Dermis microvascular lymphatic vessel endothelial cell (primary cell): ENCODE measurements around the gene DEFB114. TPM values are rescaled to one million over a fixed set of nuclear protein-coding genes. Genes with fewer than 3 reads are reported as not detected.
"Not testable (repeated sequence)": the region's sequence is repeated elsewhere in the genome, so short reads cannot be mapped to it uniquely, and the experiment has no call there.

Experiments used
- DNase-seq, 2 donors: peaks; one replicate each; pipeline versions ENCODE4 v3.0.0 to v3.0.0-alpha.2; 2010; ENCODE audit warnings: low read depth in 2 of 2
- total RNA-seq: library from RNA; depleted of rRNA; stranded (reverse); fragments of >200 nt; gene quantifications from 2 replicates; pipeline ENCODE4 v1.2.1, GENCODE V29; 2014

The DEFB114 gene, protein sequence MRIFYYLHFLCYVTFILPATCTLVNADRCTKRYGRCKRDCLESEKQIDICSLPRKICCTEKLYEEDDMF
- total RNA-seq = not detected in 2 replicates

DNA sequence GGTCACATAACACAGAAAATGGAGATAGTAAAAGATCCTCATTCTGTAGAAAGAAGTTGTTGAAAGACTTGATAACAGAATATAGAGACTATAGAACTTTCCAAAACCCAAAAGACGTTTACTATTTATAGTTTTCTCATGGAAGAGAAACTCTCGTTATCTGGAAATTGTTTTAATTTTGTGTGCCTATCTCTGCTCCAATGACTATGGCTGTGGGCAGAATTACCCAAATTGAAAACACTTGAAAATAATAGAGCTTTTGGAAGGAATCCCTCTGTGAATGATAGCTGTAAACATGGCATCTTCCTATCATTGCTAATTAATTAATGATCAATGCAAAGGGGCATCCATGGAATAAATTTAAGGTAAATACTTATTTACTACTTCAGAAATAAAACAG is at the start of gene DEFB114:
DEFB114 (minus strand) TSS at position 101 of the 400 bp plus-strand sequence; CDS start at position 42, 59 bp downstream.
- no peak for DNase-seq

DNA sequence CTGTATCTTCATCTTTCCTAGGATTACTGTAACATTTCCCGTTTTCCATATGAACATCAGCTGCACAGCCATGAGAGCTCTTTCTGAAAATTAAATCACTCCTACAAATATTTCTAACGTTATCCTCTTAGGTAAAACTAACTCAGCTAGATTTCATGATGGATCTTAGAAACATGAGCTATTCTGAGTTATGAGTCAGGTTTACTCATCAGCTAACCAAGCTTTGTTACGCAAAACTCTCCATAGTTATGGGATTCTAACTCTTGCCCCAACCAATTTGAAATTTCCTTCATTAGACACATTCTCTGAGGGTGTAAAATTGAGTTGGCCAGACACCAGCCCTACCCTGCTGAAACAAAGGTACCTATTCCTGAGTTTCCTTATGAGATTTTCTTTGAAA is 43.9 kb upstream of the DEFB114 start:
- DNase-seq = no peak

DNA sequence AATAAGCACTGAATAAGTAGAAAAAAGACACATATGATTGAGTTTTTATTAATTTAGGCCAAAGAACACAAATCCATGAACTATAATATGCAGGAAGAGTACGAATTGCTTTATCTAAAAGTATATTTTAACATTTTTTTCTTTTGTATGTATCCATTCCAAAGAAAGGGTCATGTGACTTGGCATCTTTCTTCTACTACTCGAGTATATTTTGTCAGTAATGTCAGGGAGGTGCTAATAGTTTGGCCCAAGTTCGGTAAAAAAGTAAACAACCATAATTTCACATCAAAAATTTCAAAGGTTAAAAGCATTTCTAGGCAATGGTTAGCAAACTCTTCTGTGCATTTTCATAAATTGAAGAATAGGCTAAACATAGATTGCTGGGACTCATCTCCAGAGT is 39.2 kb upstream of the DEFB114 start:
- DNase-seq = no peak

DNA sequence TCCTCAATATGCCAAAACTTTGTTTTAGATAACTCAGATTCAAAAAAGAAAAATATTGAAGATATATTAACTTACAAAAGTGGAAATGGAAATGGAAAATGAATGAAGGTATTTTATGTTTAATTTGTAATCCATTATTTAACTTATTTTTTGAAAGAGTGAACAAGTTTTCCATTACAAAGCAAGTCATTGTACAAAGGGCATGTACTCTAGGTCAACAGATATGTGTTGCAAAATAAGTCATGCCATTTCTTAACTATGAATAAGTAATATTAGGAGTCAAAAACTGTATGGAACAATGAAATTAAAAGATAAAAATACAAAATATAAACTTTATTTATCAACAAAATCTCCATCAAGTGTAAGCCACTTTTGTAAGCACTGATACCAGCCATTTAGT is 31.3 kb upstream of the DEFB114 start:
- DNase-seq = no peak

DNA sequence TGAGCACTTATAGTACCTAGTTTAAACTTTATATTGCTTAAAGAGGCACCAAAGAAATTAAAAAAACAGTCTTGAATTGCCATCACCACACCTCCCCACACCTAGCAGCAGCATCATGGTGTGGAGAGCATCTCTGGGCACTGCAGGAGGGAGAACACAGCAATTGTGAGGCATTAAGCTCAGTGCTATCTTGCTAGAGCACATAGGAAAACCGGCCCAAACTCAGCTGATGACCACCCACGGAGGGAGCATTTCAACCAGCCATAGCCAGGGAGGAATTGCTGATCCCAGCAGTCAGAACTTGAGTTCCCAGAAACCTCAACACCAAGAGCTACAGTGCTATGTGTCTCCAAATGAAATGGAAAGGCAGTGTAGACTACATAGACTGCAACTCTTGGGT is 24.9 kb upstream of the DEFB114 start:
- DNase-seq = no peak

- no peak for DNase-seq
These were observed 23.8 kb upstream of the DEFB114 start for GRCh38 chr6:49987749-49988148.

DNA sequence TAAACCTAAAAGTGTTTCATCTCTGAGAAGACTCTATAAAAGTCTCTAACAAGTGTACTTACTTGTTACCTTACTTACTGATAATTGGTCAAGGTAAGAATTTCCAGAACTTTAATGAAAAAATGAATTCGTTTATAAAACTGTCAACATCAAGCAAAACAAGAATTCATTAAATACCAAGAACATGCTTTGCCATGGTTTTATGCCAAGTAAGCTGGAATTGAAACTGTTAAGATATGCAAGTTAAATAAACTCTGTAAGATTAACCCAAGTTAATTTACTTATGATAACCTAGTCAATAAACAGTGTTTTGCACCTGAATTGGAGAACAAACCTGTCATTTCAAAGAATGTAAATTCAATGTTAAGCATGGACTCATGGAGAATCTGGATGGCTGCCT is 22.6 kb upstream of the DEFB114 start:
- no peak for DNase-seq

DNA sequence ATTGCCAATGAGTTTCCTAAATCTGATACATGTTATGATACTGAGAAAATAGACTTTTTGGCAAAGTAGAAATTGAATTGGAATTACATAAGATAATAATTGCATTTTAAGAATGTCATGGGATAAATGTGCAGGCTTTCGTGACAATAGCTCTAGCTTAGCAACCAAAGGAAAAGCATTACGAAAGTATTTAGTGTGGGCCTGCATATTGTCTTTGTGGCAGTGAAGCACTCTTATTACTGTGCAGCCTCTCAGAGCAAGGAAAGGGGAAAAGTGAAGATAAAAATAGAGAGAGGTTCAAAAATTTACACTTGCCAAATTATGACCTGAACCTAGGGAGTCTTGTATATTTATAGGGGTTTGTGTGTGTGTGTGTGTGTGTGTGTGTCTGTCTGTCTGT is 18.1 kb upstream of the DEFB114 start:
- DNase-seq = no peak

DNA sequence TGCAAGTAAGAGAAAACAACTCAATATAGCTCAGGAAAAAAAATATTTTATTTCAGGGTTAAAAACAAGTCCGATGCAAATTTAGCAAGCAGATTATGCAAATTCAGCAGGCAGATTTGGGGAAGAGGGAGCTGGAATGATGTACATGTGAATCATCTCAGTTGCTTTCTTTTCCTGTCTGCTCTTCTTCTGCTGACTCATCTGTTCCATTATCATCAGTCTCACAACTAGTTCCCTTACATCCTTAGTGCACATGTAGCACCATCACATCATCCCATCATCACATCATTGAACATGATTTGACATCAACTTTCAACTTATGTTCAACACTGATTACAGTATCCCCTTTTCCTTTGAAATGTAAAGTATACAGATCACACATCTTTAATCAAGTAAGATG is 16.9 kb upstream of the DEFB114 start:
- DNase-seq = no peak

DNA sequence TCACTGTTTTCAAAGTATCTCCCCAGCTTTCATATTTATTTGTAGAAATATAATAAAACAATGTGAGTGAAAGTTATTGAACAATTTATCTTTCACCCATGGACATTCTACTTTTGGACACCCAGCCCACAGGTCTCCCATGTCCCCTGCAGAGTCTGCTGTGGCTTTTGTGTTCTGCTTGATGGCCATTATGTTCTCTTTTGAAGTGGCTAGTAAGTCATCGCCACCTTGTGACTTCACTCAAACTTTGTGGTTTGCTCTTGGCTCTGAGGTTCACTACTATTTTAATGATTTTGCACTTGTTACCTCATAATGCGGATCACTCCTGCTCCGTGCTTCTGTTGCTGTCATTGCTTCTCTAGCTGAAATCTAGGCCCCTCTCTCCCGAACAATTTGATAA is 15.6 kb upstream of the DEFB114 start:
- no peak for DNase-seq

GRCh38 chr6:49978332-49979226 is 14.6 kb upstream of the DEFB114 start:
- DNase-seq = no peak

DNA sequence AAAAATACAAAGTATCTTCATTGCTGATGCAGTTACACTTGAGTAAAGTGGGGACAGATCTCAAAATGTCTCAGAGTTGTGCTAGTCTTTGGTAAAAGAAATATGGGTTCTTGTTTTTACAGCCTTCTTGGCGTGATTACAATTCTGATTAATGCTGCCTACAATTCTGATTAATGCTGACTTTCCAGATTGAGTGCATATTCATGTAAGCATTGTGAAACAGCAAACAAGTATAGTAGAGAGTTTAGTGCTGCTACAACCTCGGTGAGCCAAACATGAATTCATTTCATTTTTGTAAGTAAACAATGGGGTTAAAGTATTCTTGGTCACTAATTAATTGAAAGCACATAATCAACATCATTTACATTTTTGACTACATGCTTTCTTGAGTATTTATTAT is 5.6 kb upstream of the DEFB114 start, which contains the start of gene DEFB113:
DEFB113 (minus strand) TSS at position 21 of the 400 bp plus-strand sequence; CDS start at position 21, 0 bp downstream.
- DNase-seq = no peak

GRCh38 chr6:49966823-49967222 is 2.9 kb upstream of the DEFB114 start:
- DNase-seq = no peak

- DNase-seq = no peak
These were observed 2.4 kb upstream of the DEFB114 start for GRCh38 chr6:49966334-49966733.

GRCh38 chr6:49958180-49958579 is 5.8 kb downstream of the DEFB114 start:
- no peak for DNase-seq

- no peak for DNase-seq
These were observed 8.1 kb downstream of the DEFB114 start for GRCh38 chr6:49955847-49956246.

DNA sequence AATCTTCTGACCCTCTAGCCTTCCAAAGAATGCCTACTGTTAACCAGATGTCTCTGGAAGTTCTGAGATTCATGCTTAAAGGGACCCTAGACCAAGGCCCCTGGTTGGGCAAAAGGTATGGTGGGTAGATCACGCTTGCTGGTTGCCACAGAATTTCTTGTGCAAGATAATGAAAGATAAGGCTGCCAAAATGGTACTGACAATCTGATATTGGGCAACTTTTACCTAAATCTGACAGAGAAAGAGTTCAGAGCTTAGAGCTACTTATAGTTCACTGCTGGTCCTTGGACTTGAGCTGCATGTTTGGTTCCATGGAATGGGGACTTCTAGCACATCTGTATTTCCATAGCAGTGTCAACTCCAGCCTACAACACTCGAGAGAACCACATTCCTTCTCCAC is 12.0 kb downstream of the DEFB114 start:
- DNase-seq = no peak

- no peak for DNase-seq
These were observed 13.6 kb downstream of the DEFB114 start for GRCh38 chr6:49950415-49950751.

GRCh38 chr6:49949062-49949461 is 14.9 kb downstream of the DEFB114 start:
- no peak for DNase-seq

DNA sequence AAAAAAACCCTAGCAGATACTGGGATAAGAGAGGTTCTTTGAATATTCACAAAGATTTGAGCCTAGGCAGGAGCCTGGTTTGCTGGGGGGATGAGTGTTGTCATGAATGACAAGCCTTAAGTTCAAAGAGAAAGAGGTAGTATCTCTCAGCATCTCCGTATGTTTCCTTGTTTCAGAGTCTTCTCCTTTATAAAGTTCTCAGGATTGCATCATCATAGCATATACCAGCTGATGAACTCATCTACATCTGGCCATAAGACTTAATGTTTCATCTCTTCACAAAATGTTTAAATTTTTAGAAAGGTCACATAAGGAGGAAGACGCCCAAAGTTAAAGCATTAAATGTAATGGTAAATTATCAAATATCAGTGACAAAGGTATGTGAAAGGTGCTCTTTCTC is 17.1 kb downstream of the DEFB114 start:
- DNase-seq = no peak

GRCh38 chr6:49944068-49944467 is 19.9 kb downstream of the DEFB114 start:
- not testable (repeated sequence) for DNase-seq

DNA sequence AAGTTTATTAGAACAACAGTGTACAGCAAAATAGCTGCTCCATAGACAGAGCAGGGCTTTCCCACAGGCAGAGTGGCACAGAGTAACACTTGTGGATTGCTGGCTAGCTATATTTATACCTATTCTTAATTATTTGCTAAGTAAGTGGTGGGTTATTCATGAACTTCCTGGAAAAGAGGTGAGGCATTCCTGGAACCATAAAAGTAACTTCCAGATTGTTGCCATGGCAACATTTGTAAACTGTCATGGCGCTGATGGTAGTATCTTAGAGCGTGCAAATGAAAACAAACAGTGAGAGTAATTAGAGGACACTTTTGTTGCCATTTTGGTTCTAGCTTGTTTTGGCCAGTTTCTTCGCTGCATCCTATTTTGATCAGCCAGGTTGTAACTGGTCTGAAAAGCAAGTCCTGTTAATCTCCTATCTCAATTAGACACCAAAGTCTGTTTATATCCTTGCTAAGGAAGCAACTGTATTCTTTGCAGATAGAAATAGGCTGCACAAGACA is 23.9 kb downstream of the DEFB114 start:
- no peak for DNase-seq

GRCh38 chr6:49937811-49938210 is 26.2 kb downstream of the DEFB114 start:
- no peak for DNase-seq
